ENCODE measurements around the gene TMEM45A.
"Not testable (repeated sequence)": the region's sequence is repeated elsewhere in the genome, so short reads cannot be mapped to it uniquely, and the experiment has no call there.

The TMEM45A gene

DNA sequence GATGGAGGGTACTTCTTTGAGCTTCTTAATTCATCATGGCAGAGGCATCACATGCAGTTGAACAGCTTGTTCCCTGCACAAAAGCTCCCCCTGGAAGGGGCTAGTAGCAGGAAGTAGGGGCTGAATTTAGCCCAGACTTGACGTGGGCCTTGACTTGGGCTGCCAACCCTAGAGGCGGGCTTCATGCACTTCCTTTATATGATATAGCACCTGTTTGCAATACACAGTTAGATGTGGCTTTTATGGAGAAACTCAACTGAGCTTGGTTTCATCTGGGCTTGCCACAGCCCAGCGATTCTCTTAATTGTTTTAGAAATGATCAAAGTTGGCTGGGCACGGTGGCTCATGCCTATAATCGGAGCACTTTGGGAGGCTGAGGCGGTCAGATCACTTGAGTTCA is 83.3 kb downstream of the TMEM45A start:
- no peak for DNase-seq (ENCODE audit: low read depth in 2 of 2)

DNA sequence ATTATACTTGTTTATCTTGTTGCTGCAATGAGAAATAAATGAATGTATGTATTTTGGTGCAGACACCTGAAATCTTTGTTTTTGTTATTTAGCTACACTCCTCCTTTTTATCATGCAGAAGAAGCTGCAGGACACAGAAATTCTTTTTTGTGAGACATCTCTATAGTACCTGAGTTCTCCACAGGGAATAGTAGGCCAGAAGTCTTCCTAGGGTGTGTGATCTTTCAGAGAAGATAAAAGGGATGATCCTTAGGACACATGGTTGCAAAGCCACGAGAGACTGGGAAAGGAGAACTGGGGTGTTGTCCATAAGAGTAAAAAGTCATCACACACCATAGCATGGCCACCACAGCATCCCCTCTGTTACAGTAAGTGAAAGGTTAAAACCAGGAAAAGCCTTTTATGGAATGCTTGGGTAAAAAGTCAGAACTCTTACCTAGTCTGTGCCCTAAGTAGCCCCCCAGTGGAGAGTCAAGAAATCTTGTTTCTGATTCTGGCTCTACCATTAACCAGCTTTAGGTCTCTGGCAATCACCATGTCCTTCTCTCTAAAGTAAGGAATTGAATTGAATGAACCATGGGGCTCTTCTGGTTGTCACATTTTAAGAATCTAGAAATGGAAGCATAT is 85.1 kb downstream of the TMEM45A start:
- DNase-seq (ENCODE audit: low read depth in 2 of 2) = no peak

DNA sequence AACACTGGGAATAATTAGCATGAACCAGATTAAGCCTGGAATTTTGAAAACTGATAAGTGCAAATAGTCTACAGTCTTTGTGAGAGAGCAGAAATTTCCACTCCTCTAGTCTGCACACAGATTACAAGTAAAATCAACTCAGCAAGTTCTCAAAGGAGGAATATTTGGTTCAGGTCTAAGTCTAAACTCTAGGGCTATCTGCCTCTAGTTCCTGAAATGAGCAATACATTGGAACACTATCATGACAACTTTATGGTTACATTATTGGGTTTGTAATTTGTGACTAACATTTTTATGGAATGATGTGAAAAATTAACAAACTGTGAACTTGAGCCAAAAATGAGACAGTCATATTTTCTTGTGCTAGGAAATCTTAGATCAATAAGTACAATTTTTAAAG is 86.2 kb downstream of the TMEM45A start:
- DNase-seq (ENCODE audit: low read depth in 2 of 2) = no peak

DNA sequence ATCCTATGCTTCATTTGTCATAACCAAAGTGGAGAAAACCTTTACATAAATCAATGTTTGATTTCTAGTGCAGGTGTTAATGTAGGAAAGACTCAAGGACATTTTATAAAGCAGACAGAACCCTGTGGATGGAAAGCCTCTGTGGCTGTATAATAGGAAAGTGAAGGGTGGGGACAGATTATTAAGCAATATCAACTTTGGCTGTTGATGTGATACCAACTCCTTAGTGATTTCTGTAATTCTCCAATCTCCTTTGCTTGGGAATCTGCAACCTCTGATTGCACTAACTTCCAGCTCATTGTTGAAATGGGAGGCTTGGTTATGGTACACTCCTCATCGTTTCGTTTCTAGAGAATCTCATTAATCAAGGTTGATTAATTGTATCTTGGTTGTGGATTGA is 87.7 kb downstream of the TMEM45A start:
- no peak for DNase-seq (ENCODE audit: low read depth in 2 of 2)

DNA sequence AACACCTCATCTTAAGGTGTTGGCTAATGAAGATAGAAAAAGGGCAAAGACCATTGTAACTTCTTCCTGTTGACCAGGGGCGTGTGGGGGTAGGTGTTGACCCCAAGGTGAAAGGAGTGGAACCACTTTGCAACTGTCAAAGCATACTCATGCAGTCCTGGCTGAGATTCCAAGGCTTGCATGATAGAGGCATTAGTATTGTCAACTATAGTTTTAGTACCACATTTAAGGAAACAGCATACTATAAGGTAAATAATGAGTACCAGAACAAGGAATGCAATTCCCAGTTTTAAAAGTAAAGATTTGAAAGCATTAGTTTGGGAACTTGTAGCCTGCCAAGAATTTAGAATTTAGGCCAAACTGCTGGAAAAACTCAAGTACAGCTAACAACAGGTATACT is 89.2 kb downstream of the TMEM45A start:
- DNase-seq (ENCODE audit: low read depth in 2 of 2) = no peak

DNA sequence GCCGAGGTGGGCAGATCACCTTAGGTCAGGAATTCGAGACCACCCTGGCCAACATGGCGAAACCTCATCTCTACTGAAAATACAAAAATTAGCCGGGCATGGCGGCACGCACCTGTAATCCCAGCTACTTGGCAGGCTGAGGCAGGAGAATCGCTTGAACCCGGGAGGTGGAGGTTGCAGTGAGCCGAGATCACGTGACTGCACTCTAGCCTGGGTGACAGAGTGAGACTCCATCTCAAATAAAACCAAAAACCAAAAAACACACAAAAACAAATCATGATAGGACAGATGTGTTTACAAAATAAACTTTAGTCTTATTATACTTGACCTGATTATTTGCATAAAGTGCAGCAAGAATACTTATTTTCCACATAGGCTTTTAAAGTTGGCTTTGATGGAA is 89.7 kb downstream of the TMEM45A start:
- DNase-seq (ENCODE audit: low read depth in 2 of 2) = not testable (repeated sequence)

DNA sequence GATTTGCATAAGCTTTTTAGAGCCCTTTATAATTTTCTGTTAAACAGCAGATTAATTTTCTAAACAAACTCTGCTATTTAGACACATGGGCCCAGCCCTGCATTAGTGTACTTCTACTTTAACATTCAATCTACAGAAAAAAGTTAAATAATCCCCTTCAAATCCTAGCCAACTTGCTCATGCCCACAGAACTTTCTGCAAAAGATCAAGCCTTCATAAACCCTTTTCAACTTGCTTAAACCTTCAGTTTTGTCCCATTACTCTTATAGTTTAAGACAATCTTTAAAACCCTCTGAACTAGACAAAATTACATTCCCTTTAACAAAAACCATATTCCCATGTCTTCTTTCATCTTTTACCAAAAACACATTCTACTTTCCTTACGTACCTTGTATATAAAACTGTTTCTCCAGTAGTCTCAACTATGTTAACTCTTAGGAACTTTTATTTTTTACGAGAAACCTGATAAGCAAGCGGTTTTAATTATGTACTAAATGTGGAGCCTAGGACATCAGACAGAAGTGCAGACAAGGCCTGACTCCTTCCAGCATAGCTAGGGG is 91.8 kb downstream of the TMEM45A start:
- DNase-seq (ENCODE audit: low read depth in 2 of 2) = no peak

DNA sequence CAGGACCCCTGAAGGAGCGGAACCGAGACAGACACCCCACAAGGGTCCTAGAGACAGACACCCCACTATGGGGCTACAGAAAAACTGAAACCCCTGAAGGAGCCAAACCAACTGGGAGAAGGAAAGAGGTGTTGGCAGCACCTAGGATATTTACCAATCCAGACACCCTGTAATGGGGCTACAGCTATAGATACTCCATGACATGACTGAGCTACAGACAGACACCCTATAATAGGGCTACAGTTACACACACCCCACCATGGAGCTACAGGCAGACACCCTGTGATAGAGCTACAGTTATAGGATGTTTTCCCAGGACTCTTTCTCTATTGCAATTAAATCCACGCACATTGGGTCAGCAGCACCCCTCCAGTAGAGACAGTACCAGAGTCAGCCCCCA is 94.4 kb downstream of the TMEM45A start:
- DNase-seq (ENCODE audit: low read depth in 2 of 2) = no peak

DNA sequence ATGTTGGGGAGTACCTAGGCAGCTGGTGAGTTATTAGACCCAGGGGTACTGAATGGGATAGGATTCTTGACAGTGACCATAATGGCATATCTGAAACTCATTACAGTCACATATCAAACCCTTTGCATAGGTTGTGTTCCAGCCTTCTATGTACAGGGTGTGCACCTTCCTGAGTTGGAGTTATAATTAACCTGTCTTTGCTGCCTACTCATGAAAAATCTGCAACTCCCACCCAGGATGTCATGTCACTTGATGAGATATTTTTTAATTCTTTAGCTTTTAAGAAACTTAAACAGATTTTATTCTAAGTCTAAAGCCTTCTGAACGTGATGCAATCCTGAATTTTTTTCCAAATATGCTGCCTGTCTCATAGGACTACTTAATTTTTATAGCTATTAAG is 95.8 kb downstream of the TMEM45A start:
- no peak for DNase-seq (ENCODE audit: low read depth in 2 of 2)

DNA sequence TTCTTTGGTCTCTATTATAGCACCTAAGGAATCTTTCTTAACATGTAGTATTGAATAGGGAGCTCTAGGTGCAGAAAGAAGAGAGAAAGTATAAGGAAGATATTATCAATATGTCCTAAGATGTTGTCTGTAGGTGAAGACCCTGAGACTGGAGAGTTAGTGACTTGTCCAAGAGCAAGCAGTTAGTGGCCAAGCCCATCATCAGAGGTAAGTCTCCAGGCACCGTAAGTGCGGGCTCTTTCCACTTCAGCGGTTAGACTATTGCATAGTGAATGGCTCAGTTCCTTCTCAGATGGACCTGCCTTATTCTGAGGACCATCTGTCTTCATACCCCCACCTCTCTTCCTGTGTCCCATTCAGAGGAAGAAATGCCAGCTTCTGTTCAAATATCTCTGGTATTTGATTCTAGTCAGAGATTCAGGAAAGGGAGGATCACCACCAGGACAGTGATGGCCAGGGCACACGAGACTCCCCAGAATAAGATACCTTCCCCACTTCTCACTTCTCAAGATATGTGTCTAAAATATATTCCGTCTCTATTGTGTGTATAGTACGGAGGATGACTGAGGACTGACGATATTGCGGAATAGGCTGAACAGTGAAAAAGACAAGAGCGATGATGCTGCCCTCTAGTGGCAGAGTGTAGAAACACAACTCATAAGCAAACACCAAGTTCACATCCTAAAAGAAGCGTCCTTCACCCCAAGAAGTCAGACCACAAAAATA is 97.9 kb downstream of the TMEM45A start:
- peak in 1 of 2 donors; percentile 26 for DNase-seq (ENCODE audit: low read depth in 2 of 2)

DNA sequence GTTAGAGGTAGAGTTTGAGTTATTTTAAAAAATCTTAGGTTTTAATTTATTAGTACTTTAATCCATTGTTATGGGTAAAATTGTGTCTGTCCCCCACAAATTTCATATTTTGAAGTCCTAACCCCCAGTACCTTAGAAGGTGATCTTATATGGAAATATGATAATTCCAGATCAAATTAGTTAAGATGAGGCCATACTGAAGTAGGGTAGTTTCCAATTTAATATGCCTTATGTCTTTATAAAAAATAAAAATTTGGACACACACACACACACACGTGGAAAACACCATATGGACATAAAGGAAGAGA is 98.4 kb downstream of the TMEM45A start:
- DNase-seq (ENCODE audit: low read depth in 2 of 2) = no peak

DNA sequence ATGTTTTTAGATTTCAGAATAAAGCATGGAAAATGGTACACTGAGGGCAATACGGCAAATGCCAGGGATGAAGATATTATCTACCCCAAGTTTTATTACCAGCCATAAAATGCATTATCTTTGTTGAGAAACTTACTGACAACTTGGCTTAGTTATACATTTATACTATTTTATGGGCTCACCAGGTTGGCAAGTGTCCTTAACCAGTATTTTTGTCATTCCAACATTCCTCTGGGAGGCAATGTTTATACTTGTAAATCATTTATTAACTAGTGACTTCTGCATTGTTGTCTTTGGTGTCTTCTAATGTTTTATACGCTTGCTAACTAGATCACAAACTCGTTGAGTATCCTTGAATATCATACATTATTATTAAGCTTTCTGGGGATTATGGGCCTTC is 99.0 kb downstream of the TMEM45A start:
- DNase-seq (ENCODE audit: low read depth in 2 of 2) = no peak

DNA sequence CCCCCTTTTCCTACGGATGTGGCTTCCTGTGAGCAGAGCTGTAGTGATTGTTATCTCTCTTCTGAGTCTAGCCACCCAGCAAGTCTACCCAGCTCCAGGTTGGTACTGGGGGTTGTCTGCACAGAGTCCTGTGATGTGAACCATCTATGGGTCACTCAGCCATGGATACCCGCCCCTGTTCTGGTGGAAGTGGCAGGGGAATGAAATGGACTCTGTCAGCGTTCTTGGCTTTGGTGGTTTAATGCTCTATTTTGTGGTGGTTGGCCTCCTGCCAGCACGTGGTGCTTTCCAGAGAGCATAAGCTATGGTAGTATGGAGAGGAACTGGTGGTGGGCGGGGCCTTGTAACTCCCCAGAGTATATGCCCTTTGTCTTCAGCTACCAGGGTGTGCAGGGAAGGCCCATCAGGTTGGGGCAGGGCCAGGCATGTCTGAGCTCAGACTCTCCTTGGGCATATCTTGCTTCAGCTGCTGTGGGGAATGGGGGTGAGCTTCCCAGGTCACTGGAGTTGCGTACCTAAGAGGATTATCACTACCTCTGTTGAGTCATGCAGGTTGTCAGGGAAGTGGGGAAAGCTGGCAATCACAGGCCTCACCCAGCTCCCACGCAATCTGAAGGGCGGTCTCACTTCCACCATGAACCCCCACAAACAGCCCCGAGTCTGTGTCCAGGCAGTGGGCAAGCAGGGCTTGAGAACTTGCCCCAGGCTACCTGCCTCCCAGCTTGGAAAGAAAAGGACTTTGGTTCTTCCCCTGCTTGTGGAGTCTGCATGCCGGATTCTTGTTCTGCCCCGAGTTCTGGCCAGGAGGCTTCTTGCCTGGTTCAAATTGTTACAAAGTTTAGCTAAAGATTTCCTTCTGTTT is 108.0 kb downstream of the TMEM45A start:
- no peak for DNase-seq (ENCODE audit: low read depth in 2 of 2)

DNA sequence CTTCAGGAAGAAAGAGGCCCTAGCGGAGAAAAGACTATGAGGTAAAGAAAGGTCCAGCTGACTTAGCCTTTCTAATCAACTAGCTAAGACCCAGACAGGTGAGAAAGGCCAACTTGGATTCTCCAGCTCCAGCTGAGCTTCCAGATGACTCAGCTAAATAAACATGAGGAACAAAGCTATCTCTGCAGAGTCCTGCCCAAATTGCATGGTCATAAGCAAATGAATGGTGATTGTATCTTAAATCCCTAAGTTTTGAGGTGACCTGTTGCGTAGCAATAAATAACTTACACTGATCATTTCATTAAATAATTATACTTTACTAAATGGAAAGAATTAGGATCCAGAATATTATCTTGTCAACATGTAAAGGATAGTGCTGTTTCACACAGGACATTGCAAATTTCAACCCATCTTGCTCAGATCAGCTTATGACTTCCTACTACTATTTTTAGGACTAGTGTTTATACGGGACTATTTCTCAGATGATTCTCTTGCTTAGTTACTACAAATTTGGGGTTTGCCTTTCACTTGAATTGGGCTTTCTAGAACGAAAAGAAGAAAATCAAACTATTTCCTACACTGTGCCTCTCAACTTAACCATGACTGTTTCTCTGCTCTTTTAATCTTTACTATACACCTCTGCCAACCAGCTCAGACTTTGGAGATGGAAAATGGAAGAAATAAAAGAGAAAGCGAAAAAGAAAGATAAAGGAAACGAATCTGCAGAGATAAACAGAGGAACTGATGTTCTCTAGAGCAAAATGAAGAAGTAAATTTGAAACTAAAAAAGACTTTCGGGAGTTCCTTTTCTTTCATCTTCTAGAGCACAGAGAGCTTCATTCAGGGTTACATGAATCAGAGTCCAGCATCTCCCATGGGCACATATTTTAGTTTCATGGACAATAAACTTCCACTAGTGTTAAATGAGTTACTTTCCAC is 110.4 kb downstream of the TMEM45A start:
- DNase-seq (ENCODE audit: low read depth in 2 of 2) = no peak

DNA sequence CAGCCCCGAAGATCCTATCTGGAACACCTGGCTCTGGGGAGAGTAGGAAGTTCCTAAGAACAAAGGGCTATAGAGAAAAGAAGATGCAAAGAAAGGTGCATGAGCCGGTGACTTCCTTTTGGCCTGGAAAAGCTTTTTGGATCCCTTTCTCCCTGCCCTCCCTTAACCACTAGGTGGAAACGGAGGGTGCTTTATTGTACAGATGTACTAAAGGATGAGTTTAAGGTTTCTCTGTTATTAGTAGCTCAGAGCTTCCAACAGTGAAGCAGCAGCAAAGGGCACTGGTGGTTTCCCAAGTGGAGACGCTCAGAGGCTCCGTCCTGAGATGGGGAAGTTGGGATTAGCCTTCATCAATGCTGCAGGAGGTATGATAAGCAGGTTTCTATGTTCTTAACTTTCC is 111.0 kb downstream of the TMEM45A start:
- no peak for DNase-seq (ENCODE audit: low read depth in 2 of 2)

DNA sequence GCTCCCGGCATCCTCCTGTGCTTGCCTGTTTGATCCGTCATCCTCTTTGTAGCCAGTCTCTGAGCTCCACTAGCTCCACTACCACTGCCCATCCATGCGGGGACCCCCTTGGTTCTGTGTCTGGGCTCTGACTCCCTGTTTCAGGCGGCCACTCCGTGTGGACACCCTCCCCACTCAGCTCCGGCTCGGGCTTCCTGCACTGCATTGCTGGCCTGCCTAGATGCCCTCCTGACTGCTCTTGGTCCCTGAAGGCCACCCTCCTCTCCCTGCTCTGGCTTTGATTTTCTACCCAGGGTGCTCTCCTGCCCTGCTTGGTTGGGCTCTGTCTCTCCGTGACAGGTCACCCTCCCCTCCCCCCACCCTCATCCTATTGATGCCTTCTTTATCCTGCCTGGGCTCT is 112.9 kb downstream of the TMEM45A start:
- DNase-seq (ENCODE audit: low read depth in 2 of 2) = no peak

DNA sequence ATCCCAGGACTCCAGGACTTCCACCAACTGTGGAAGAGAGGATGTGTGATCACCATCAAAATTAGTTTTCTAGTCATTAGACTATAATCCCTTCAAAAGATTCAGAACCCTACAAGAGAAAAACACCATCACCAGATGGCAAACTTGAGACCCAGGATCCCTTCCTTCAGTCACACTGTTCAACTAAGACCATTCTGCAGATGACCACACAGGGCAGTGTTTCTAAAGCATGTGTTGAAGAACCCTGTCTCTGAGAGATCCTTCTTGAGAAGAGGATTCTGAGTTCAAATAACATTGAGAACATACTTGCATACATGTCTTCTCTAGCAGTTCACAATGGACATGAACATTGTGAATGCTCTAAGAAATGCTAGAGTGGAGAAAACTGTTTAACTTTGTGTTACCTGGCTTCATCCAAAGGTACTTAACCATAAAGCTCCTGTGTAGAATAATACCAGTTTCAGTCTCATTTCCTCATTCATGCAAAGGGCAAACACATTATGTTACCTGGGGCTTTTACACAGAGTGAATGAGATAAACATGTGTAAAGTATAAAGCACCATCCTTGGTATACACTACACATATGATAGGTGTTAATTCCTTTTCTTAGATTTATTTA is 114.6 kb downstream of the TMEM45A start:
- no peak for DNase-seq (ENCODE audit: low read depth in 2 of 2)

DNA sequence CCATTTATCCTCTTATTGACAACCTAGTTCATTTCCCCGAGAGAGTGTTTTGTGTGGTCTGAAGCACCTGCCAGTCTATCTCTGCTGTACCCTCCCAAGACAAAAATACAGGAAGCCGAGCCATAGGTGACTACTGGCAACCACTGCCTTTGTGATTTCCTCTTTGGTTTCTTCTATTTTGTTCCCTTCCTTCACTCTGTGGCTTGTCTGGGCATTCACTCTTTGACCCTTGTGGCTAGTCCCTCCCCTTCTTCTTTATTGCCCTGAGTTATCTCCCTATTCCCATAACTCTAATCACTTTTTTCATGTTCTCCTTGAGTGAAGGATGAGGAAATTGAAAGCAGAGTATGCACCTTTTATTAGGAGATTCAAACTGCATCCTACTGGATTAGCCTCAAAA is 116.9 kb downstream of the TMEM45A start, which contains the start of gene ADGRG7:
ADGRG7 (plus strand) TSS at position 297 of the 400 bp plus-strand sequence. CDS start 256 bp downstream, outside the sequence.
- DNase-seq (ENCODE audit: low read depth in 2 of 2) = no peak

DNA sequence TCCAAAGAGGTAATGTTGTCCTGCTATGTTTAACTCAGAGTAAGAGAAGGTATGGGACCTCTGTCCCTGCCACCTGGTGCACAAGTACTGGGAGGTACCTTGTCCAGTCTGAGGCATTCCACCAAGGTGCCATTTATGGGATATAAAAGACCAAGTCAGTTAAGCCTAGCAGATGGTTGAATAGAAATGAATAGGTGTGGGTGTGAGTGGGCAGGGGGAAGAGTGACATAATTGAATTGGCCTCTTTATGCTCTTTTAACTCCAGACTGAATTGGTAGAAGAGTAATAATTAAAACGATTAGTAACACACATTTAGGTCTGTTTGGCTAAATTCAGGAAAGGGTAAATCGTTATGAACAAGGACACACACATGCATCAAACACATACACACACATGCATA is 117.5 kb downstream of the TMEM45A start:
- no peak for DNase-seq (ENCODE audit: low read depth in 2 of 2)

DNA sequence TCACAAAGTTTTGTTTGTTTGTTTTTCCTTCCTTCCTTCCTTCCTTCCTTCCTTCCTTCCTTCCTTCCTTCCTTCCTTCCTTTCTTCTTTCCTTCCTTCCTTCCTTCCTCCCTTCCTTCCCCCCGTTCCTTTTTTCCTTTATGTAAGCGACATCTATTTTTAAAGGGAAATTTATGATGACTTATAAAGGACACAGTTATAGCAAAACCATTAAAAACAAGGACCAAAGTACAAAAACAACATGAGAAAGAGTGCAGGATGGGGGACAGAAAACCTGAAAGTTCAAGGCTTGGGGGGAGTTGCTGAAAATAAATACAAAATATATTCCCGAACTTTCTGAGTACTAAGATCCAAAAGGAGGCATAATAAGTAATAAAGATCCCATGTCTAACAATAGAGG is 118.8 kb downstream of the TMEM45A start:
- DNase-seq (ENCODE audit: low read depth in 2 of 2) = no peak
